ENCODE results near the gene CFB.
"Not testable (repeated sequence)": the region's sequence is repeated elsewhere in the genome, so short reads cannot be mapped to it uniquely, and the experiment has no call there.

CFB gene

GRCh38 chr6:31971279-31971992, 25.5 kb downstream of the CFB start:
- DNase-seq (ENCODE audit: low spot score) = no peak

GRCh38 chr6:31971993-31972708, 26.3 kb downstream of the CFB start, which contains the start of gene DXO:
Gene DXO (minus strand): TSS chr6:31972138. CDS start chr6:31971675, 463 bp downstream.
- peak; percentile 97 for DNase-seq (ENCODE audit: low spot score)

- no peak for DNase-seq (ENCODE audit: low spot score)
These were observed 26.9 kb downstream of the CFB start for GRCh38 chr6:31972709-31973350.

GRCh38 chr6:31976065-31976464, 30.2 kb downstream of the CFB start:
- DNase-seq (ENCODE audit: low spot score) = not testable (repeated sequence)

- DNase-seq (ENCODE audit: low spot score) = no peak
These were observed 32.0 kb downstream of the CFB start for GRCh38 chr6:31977816-31978431.

- DNase-seq (ENCODE audit: low spot score) = no peak
These were observed 32.9 kb downstream of the CFB start for GRCh38 chr6:31978831-31979230.

- DNase-seq (ENCODE audit: low spot score) = no peak
These were observed 33.5 kb downstream of the CFB start for GRCh38 chr6:31979238-31979898.

- DNase-seq (ENCODE audit: low spot score) = not testable (repeated sequence)
These were observed 34.4 kb downstream of the CFB start for GRCh38 chr6:31980195-31980876.

- not testable (repeated sequence) for DNase-seq (ENCODE audit: low spot score)
These were observed 35.1 kb downstream of the CFB start for GRCh38 chr6:31980998-31981397.

GRCh38 chr6:31981744-31982143, 35.8 kb downstream of the CFB start, which contains the start of gene C4A:
Gene C4A (plus strand): TSS chr6:31982057. CDS start chr6:31982108, 51 bp downstream.
- DNase-seq (ENCODE audit: low spot score) = not testable (repeated sequence)

GRCh38 chr6:31989363-31989762, 43.5 kb downstream of the CFB start:
- not testable (repeated sequence) for DNase-seq (ENCODE audit: low spot score)

GRCh38 chr6:31994421-31994820, 48.5 kb downstream of the CFB start:
- not testable (repeated sequence) for DNase-seq (ENCODE audit: low spot score)

GRCh38 chr6:31996385-31996784, 50.5 kb downstream of the CFB start:
- not testable (repeated sequence) for DNase-seq (ENCODE audit: low spot score)

All from germinal center (tissue), 1 donor.